ENCODE measurements around the gene GRK7.

Gene GRK7

GRCh38 chr3:141812084-141812483, 48.9 kb downstream of the GRK7 start:
- no peak for DNase-seq (ENCODE audit: low spot score)
- in situ Hi-C loops (cut with MboI; ENCODE audit: low sequenced_read_pairs, unreplicated experiment): no loop called here
- no peak for TF ChIP-seq CTCF (IDR thresholded peaks at IDR 0.05; ENCODE audit: borderline replicate concordance, control extremely low read depth, extremely low read depth, insufficient read depth, missing control alignments)

GRCh38 chr3:141812586-141812985, 49.4 kb downstream of the GRK7 start:
- in situ Hi-C loops (cut with MboI; ENCODE audit: low sequenced_read_pairs, unreplicated experiment): no loop called here
- no peak for TF ChIP-seq CTCF (IDR thresholded peaks at IDR 0.05; ENCODE audit: borderline replicate concordance, control extremely low read depth, extremely low read depth, insufficient read depth, missing control alignments)
- no peak for DNase-seq (ENCODE audit: low spot score)
